GM12878 (cell line): ENCODE data around the gene CDR2L. TPM values are rescaled to one million over a fixed set of nuclear protein-coding genes. Genes with fewer than 3 reads are reported as not detected.

ENCODE experiments used
- BHLHE40 ChIP-seq, 2 experiments: fragments of 450-650 bp in 1 of 2; IDR thresholded peaks; 2 replicates each; pipeline ENCODE4 v1.6.1; 2011 to 2017; ENCODE audit warnings: low read depth in 2 of 2, borderline replicate concordance in 1 of 2, improper control_type of control experiment in 1 of 2, low read length in 1 of 2, mild to moderate bottlenecking in 1 of 2
- CBX5 ChIP-seq: sonication (generic); IDR thresholded peaks from 2 replicates; pipeline ENCODE4 v1.6.1; 2016; ENCODE audit warnings: low read depth, moderate library complexity, mild to moderate bottlenecking, inconsistent platforms
- CHD1 ChIP-seq: IDR thresholded peaks from 2 replicates; pipeline ENCODE4 v1.6.1; 2012; ENCODE audit warnings: low read depth, low read length, improper control_type of control experiment
- EP300 ChIP-seq, 2 experiments: fragments of 150-350 bp in 1 of 2; IDR thresholded peaks; 2 replicates each; pipeline ENCODE4 v1.6.1; 2011 to 2012; ENCODE audit warnings: low read depth in 2 of 2, low read length in 2 of 2, borderline replicate concordance in 1 of 2, improper control_type of control experiment in 1 of 2, inconsistent platforms in 1 of 2; ENCODE audit not compliant: control insufficient read depth in 1 of 2
- JUND ChIP-seq: IDR thresholded peaks from 2 replicates; pipeline ENCODE4 v1.6.1; 2012; ENCODE audit warnings: low read depth, mild to moderate bottlenecking, low read length, improper control_type of control experiment, moderate library complexity
- MXI1 ChIP-seq: fragments of 150-350 bp; IDR thresholded peaks from 2 replicates; pipeline ENCODE4 v1.6.1; 2011; ENCODE audit warnings: low read depth, mild to moderate bottlenecking, inconsistent platforms, low read length, improper control_type of control experiment
- RAD21 ChIP-seq: IDR thresholded peaks from 2 replicates; pipeline ENCODE4 v1.6.1; 2011; ENCODE audit warnings: mild to moderate bottlenecking, low read depth, low read length, moderate library complexity; ENCODE audit not compliant: insufficient read depth
- REST ChIP-seq: IDR thresholded peaks from 2 replicates; pipeline ENCODE4 v1.6.1; 2012; ENCODE audit warnings: mild to moderate bottlenecking, low read depth, low read length
- SMC3 ChIP-seq: IDR thresholded peaks from 2 replicates; pipeline ENCODE4 v1.6.1; 2011; ENCODE audit warnings: low read length, improper control_type of control experiment, borderline replicate concordance
- USF1 ChIP-seq: IDR thresholded peaks from 2 replicates; pipeline ENCODE4 v1.6.1; 2011; ENCODE audit warnings: borderline replicate concordance, low read depth, mild to moderate bottlenecking, moderate library complexity, mixed read lengths, low read length; ENCODE audit not compliant: insufficient read depth; ENCODE audit errors: extremely low read length
- ZNF217 ChIP-seq: fragments of 450-650 bp; IDR thresholded peaks from 2 replicates; pipeline ENCODE4 v1.6.1; 2017; ENCODE audit warnings: antibody characterized with exemption, mild to moderate bottlenecking
- polyA plus RNA-seq, 11 experiments: library from polyadenylated mRNA; depleted of rRNA in 4 of 11; unstranded in 6 of 11; stranded (reverse) in 5 of 11; fragments of >200 nt; fragmentation: Nextera tagmentation in 4 of 11; fragmentation: Illumina TruSeq in 1 of 11; extraction: Ambion mirVana in 4 of 11; extraction: Trizol in 1 of 11; gene quantifications; 1 replicate in 1 of 11; 2 replicates in 10 of 11; pipeline versions ENCODE4 v1.2.1 to v1.2.3, GENCODE V29; 2011 to 2016; ENCODE audit warnings: inconsistent platforms in 2 of 11, missing spikeins in 2 of 11, low read depth in 1 of 11
- total RNA-seq, 4 experiments: library from RNA; depleted of rRNA in 3 of 4; stranded (reverse); fragments of >200 nt in 3 of 4; fragmentation: Illumina TruSeq in 1 of 4; extraction: Trizol in 1 of 4; gene quantifications; 2 replicates each; pipeline versions ENCODE4 v1.2.1 to v1.2.3, GENCODE V29; 2013 to 2021
- TF ChIP-seq, protein P1 (sequence below), 3 experiments: IDR thresholded peaks in 2 of 3; conservative IDR thresholded peaks in 1 of 3; 2 replicates each; pipeline ENCODE4 v1.5.1; 2011; ENCODE audit warnings: low read depth in 3 of 3, low read length in 3 of 3, mild to moderate bottlenecking in 3 of 3, control low read depth in 2 of 3, moderate library complexity in 2 of 3, inconsistent platforms in 1 of 3, mixed read lengths in 1 of 3; ENCODE audit not compliant: control insufficient read depth in 2 of 3, insufficient read depth in 1 of 3; ENCODE audit errors: extremely low read depth in 1 of 3
- TF ChIP-seq, protein P2 (sequence below): fragments of 450-650 bp; formaldehyde crosslinking; IDR thresholded peaks from 2 replicates; pipeline ENCODE4 v1.4.0; 2022; ENCODE audit warnings: mild to moderate bottlenecking, moderate library complexity
- TF ChIP-seq, protein P3 (sequence below): IDR thresholded peaks from 2 replicates; pipeline ENCODE4 v1.6.1; 2012; ENCODE audit warnings: low read depth, low read length, improper control_type of control experiment
- TF ChIP-seq, protein P4 (sequence below): IDR thresholded peaks from 2 replicates; pipeline ENCODE4 v1.6.1; 2012; ENCODE audit warnings: low read depth, low read length, improper control_type of control experiment

CDR2L gene
- total and polyA plus RNA-seq, 10 of the 15 experiments (the other 5 are each of a cell fraction or from before 2014, with no cell fraction given): 0.03 to 0.18 (median 0.04) TPM; not detected in 6

DNA sequence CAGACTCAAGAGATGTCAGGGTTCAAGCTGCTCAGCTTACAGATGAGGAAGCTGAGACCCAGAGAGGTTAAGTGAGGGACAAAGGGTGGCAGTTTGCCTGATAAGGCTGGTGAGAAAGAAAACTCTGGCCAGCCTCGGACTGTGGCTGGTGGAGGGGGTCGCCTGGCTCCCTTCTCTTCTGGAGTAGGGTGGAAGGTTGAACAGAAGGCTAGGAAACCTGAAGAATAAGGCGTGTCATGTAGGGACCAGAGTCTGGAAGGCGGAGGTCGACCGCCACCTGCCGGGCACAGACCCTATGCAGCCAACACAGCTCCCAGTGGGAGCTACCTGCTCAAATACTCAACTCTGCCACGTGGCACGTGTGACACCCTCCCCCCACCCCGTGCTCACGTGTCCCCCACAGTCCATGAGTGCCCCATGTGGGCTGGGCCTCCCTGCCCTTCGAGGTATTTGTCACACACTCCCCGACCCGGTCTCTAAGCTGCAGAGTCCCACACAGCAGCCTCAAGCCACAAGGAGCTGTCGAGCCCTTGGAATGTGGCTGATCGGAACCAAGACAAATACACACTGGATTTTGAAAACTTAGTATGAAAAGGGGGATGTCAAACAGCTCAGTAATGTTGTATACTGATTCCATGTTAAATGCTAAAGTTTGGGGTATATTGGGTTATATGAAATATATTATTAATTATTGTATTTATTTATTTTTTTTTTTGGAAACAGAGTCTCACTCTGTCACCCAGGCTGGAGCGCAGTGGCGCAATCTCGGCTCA lies 26.7 kb upstream of the CDR2L start (continued):
- TF ChIP-seq, protein P1, sequence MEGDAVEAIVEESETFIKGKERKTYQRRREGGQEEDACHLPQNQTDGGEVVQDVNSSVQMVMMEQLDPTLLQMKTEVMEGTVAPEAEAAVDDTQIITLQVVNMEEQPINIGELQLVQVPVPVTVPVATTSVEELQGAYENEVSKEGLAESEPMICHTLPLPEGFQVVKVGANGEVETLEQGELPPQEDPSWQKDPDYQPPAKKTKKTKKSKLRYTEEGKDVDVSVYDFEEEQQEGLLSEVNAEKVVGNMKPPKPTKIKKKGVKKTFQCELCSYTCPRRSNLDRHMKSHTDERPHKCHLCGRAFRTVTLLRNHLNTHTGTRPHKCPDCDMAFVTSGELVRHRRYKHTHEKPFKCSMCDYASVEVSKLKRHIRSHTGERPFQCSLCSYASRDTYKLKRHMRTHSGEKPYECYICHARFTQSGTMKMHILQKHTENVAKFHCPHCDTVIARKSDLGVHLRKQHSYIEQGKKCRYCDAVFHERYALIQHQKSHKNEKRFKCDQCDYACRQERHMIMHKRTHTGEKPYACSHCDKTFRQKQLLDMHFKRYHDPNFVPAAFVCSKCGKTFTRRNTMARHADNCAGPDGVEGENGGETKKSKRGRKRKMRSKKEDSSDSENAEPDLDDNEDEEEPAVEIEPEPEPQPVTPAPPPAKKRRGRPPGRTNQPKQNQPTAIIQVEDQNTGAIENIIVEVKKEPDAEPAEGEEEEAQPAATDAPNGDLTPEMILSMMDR (IDR thresholded peaks at IDR 0.05 in 2 of 3, conservative IDR thresholded peaks at IDR 0.05 in 1 of 3; ENCODE audit: control insufficient read depth in 2 of 3, extremely low read depth in 1 of 3, insufficient read depth in 1 of 3, low read depth in 3 of 3, low read length in 3 of 3): peak; percentile 63 to 90 (median 87); a peak in 5 of 6 replicates
- TF ChIP-seq, protein P2, sequence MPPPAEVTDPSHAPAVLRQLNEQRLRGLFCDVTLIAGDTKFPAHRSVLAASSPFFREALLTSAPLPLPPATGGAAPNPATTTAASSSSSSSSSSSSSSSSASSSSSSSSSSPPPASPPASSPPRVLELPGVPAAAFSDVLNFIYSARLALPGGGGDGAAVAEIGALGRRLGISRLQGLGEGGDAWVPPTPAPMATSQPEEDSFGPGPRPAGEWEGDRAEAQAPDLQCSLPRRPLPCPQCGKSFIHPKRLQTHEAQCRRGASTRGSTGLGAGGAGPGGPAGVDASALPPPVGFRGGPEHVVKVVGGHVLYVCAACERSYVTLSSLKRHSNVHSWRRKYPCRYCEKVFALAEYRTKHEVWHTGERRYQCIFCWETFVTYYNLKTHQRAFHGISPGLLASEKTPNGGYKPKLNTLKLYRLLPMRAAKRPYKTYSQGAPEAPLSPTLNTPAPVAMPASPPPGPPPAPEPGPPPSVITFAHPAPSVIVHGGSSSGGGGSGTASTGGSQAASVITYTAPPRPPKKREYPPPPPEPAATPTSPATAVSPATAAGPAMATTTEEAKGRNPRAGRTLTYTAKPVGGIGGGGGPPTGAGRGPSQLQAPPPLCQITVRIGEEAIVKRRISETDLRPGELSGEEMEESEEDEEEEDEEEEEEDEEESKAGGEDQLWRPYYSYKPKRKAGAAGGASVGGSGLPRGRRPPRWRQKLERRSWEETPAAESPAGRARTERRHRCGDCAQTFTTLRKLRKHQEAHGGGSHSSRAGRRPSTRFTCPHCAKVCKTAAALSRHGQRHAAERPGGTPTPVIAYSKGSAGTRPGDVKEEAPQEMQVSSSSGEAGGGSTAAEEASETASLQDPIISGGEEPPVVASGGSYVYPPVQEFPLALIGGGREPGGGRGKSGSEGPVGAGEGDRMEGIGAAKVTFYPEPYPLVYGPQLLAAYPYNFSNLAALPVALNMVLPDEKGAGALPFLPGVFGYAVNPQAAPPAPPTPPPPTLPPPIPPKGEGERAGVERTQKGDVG (CRISPR knock-in tag): no peak
- TF ChIP-seq RAD21 (peak; percentile 42; the same call in 1 of the 2 replicates), REST (no peak), EP300 (IDR thresholded peaks at IDR 0.05; ENCODE audit: borderline replicate concordance in 1 of 2, control insufficient read depth in 1 of 2, low read depth in 2 of 2, low read length in 2 of 2) (no peak), CBX5 (no peak), JUND (no peak), SMC3 (peak; percentile 66), ZNF217 (no peak), BHLHE40 (IDR thresholded peaks at IDR 0.05; ENCODE audit: borderline replicate concordance in 1 of 2, low read depth in 2 of 2, low read length in 1 of 2) (peak; percentile 98 to 99), USF1 (peak; percentile 72), MXI1 (peak; percentile 68), CHD1 (no peak)
- TF ChIP-seq, protein P3, sequence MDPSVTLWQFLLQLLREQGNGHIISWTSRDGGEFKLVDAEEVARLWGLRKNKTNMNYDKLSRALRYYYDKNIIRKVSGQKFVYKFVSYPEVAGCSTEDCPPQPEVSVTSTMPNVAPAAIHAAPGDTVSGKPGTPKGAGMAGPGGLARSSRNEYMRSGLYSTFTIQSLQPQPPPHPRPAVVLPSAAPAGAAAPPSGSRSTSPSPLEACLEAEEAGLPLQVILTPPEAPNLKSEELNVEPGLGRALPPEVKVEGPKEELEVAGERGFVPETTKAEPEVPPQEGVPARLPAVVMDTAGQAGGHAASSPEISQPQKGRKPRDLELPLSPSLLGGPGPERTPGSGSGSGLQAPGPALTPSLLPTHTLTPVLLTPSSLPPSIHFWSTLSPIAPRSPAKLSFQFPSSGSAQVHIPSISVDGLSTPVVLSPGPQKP: no peak
- TF ChIP-seq, protein P4, sequence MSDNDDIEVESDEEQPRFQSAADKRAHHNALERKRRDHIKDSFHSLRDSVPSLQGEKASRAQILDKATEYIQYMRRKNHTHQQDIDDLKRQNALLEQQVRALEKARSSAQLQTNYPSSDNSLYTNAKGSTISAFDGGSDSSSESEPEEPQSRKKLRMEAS: peak; percentile 84
